Measurements from ENCODE around the gene DNAJC11. TPM values are rescaled to one million over a fixed set of nuclear protein-coding genes. Genes with fewer than 3 reads are reported as not detected.

DNAJC11 gene
- polyA plus RNA-seq, 1 of the 3 experiments (the other 2 are of a cell fraction) = 38.2 TPM

GRCh38 chr1:6651909-6652308 lies 49.7 kb downstream of the DNAJC11 start:
- Histone ChIP-seq H3F3A (replicated peaks; ENCODE audit: insufficient read depth) (no peaks in the 10 kb centered on the region), H3K4me3 (ENCODE audit: low read depth in 2 of 2, low read length in 1 of 2) (no peak overlapping the region), H3K9me2 (no peaks in the 10 kb centered on the region), H3K27ac (ENCODE audit: low read depth in 2 of 2, low read length in 1 of 2) (no peak overlapping the region), H3K9me3 (no peaks in the 10 kb centered on the region), H3K27me3 (ENCODE audit: insufficient read depth) (no peaks in the 10 kb centered on the region), H3K36me3 (replicated peaks in 1 of 2; ENCODE audit: control insufficient read depth in 1 of 2, insufficient read depth in 2 of 2, low read length in 1 of 2) (peaks cover 0 to 26% of the 10 kb centered on the region in 2 experiments), H3K9ac (no peak overlapping the region), H3K4me2 (no peak overlapping the region), H3K79me2 (ENCODE audit: insufficient read depth) (peaks cover 5% of the 10 kb centered on the region; the same call in 1 of the 2 replicates), H3K4me1 (ENCODE audit: control insufficient read depth in 1 of 2, insufficient read depth in 2 of 2, low read depth in 1 of 2, low read length in 1 of 2) (no peaks in the 10 kb centered on the region), H4K20me1 (ENCODE audit: insufficient read depth) (no peaks in the 10 kb centered on the region), H2AFZ (ENCODE audit: low read depth) (no peak overlapping the region)
- 97% methylated on average over 16 of the region's 17 CpGs for WGBS (ENCODE audit: low lambda C conversion rate)
- POLR2A ChIA-PET = no interaction called here
- TF ChIP-seq TCF12 (IDR thresholded peaks at IDR 0.05) (no peak), FOSL2 (IDR thresholded peaks at IDR 0.05; ENCODE audit: borderline replicate concordance, low read depth) (no peak), NFIC (IDR thresholded peaks at IDR 0.05; ENCODE audit: borderline replicate concordance) (no peak), FOXJ3 (CRISPR knock-in tag; IDR thresholded peaks at IDR 0.05) (no peak), GABPA (IDR thresholded peaks at IDR 0.05; ENCODE audit: low read depth) (no peak), TAF1 (IDR thresholded peaks at IDR 0.05; ENCODE audit: borderline replicate concordance, low read depth, low read length) (no peak), CHD2 (IDR thresholded peaks at IDR 0.05; ENCODE audit: low read length, partially characterized antibody) (no peak)
- CTCF ChIA-PET = interaction anchor here (0.6 to 1.2 kb wide), 3 partner anchors 17 to 50 kb away, joined by 3 to 4 read pairs (median 3); partner anchors contain the start of gene DNAJC11
- DNase-seq = no peak

GRCh38 chr1:6648556-6648955 lies 53.1 kb downstream of the DNAJC11 start:
- H3K9me2 ChIP-seq = no peaks in the 10 kb centered on the region

More at GRCh38 chr1:6648556-6648955, 53.1 kb downstream of the DNAJC11 start:
- Histone ChIP-seq H3K4me3 (ENCODE audit: low read depth in 2 of 2, low read length in 1 of 2) (no peak overlapping the region), H3K27ac (ENCODE audit: low read depth in 2 of 2, low read length in 1 of 2) (no peak overlapping the region), H3K9me3 (no peaks in the 10 kb centered on the region), H4K20me1 (ENCODE audit: insufficient read depth) (no peaks in the 10 kb centered on the region), H3K9ac (no peak overlapping the region), H3K4me2 (no peak overlapping the region), H3F3A (replicated peaks; ENCODE audit: insufficient read depth) (no peaks in the 10 kb centered on the region), H3K79me2 (ENCODE audit: insufficient read depth) (no peaks in the 10 kb centered on the region), H2AFZ (ENCODE audit: low read depth) (no peak overlapping the region), H3K36me3 (replicated peaks in 1 of 2; ENCODE audit: control insufficient read depth in 1 of 2, insufficient read depth in 2 of 2, low read length in 1 of 2) (peaks cover 9 to 33% of the 10 kb centered on the region in 2 experiments), H3K4me1 (ENCODE audit: control insufficient read depth in 1 of 2, insufficient read depth in 2 of 2, low read depth in 1 of 2, low read length in 1 of 2) (no peaks in the 10 kb centered on the region), H3K27me3 (ENCODE audit: insufficient read depth) (no peaks in the 10 kb centered on the region)
- ChIA-PET CTCF (interaction anchor here (0.7 to 1.3 kb wide), 4 partner anchors 12 to 141 kb away, joined by 3 read pairs; partner anchors contain the start of gene NOL9), POLR2A (no interaction called here)
- no peak for DNase-seq
- TF ChIP-seq USF1 (IDR thresholded peaks at IDR 0.05; ENCODE audit: borderline replicate concordance, low read depth) = no peak
- no peak for TF ChIP-seq GABPA (IDR thresholded peaks at IDR 0.05; ENCODE audit: low read depth)
- no peak for TF ChIP-seq TCF12 (IDR thresholded peaks at IDR 0.05)
- no peak for TF ChIP-seq MAX (IDR thresholded peaks at IDR 0.05; ENCODE audit: low read depth)
- TF ChIP-seq MEF2A (IDR thresholded peaks at IDR 0.05; ENCODE audit: borderline replicate concordance, low read depth) = no peak
- TF ChIP-seq GATA2 (CRISPR knock-in tag; IDR thresholded peaks at IDR 0.05) = no peak
- TF ChIP-seq TAF1 (IDR thresholded peaks at IDR 0.05; ENCODE audit: borderline replicate concordance, low read depth, low read length) = no peak
- TF ChIP-seq MXI1 (IDR thresholded peaks at IDR 0.05; ENCODE audit: low read depth, low read length) = no peak
- TF ChIP-seq RCOR1 (IDR thresholded peaks at IDR 0.05; ENCODE audit: low read length) = no peak
- WGBS (ENCODE audit: low lambda C conversion rate) = 89% methylated on average over 6 of the region's 6 CpGs

All from SK-N-SH (cell line).